Hepatocyte (in vitro differentiated cells): ENCODE measurements around the gene DNAJC30. TPM values are rescaled to one million over a fixed set of nuclear protein-coding genes. Genes with fewer than 3 reads are reported as not detected.

Experiments used
- DNase-seq: peaks from one replicate; pipeline ENCODE4 v3.0.0-alpha.2; 2016; ENCODE audit warnings: low spot score
- H2AFZ ChIP-seq: fragments of 200-600 bp; sonication (generic); 2 replicates; pipeline ENCODE4 v1.6.0; 2016; ENCODE audit warnings: antibody characterized with exemption, mild to moderate bottlenecking
- H3K27ac ChIP-seq: fragments of 200-600 bp; sonication (generic); 2 replicates; pipeline ENCODE4 v1.5.1; 2016; ENCODE audit warnings: mild to moderate bottlenecking
- H3K27me3 ChIP-seq: fragments of 200-600 bp; sonication (generic); 2 replicates; pipeline ENCODE4 v1.6.1; 2016
- H3K36me3 ChIP-seq: fragments of 200-600 bp; sonication (generic); replicated peaks from 2 replicates; pipeline ENCODE4 v1.5.1; 2016; ENCODE audit warnings: low read depth; ENCODE audit not compliant: insufficient read depth
- H3K4me1 ChIP-seq: fragments of 200-600 bp; sonication (generic); 2 replicates; pipeline ENCODE4 v1.5.1; 2016; ENCODE audit warnings: mild to moderate bottlenecking, moderate library complexity; ENCODE audit not compliant: insufficient read depth
- H3K4me2 ChIP-seq: fragments of 200-600 bp; sonication (generic); 2 replicates; pipeline ENCODE4 v1.6.0; 2016
- H3K4me3 ChIP-seq: fragments of 200-600 bp; sonication (generic); 2 replicates; pipeline ENCODE4 v1.5.1; 2016; ENCODE audit warnings: mild to moderate bottlenecking
- H3K79me2 ChIP-seq: fragments of 200-600 bp; sonication (generic); 2 replicates; pipeline ENCODE4 v1.6.0; 2017; ENCODE audit warnings: mild to moderate bottlenecking
- H3K9me2 ChIP-seq: fragments of 200-600 bp; sonication (generic); replicated peaks from 2 replicates; pipeline ENCODE4 v1.6.0; 2017; ENCODE audit warnings: mild to moderate bottlenecking; ENCODE audit not compliant: insufficient read depth
- H3K9me3 ChIP-seq: fragments of 200-600 bp; sonication (generic); 2 replicates; pipeline ENCODE4 v1.5.1; 2016; ENCODE audit warnings: low read depth, mild to moderate bottlenecking
- H4K20me1 ChIP-seq: fragments of 200-600 bp; sonication (generic); 2 replicates; pipeline ENCODE4 v1.6.0; 2016; ENCODE audit warnings: mild to moderate bottlenecking; ENCODE audit not compliant: insufficient read depth, poor library complexity, severe bottlenecking
- CTCF ChIP-seq: fragments of 200-600 bp; sonication (generic); IDR thresholded peaks from 2 replicates; pipeline ENCODE4 v1.5.1; 2016; ENCODE audit warnings: antibody characterized with exemption, mild to moderate bottlenecking; ENCODE audit not compliant: poor library complexity
- EZH2 ChIP-seq: fragments of 200-600 bp; sonication (generic); IDR thresholded peaks from 2 replicates; pipeline ENCODE4 v1.6.1; 2016; ENCODE audit warnings: antibody characterized with exemption, mild to moderate bottlenecking, borderline replicate concordance
- EZH2phosphoT487 ChIP-seq: fragments of 200-600 bp; sonication (generic); IDR thresholded peaks from one replicate; pipeline ENCODE4 v1.6.1; 2018; ENCODE audit warnings: antibody characterized with exemption, mild to moderate bottlenecking, low read depth, moderate library complexity; ENCODE audit not compliant: unreplicated experiment, severe bottlenecking
- WGBS: methylation state at CpG from one replicate; pipeline ENCODE4 v1.1.6; 2016; ENCODE audit warnings: low lambda C conversion rate; ENCODE audit errors: missing lambda C conversion rate; 5-methylcytosine and 5-hydroxymethylcytosine counted together
- polyA plus RNA-seq: library from polyadenylated mRNA; unstranded; fragments of >200 nt; fragmentation: Nextera tagmentation; extraction: Ambion mirVana; gene quantifications from 2 replicates; pipeline ENCODE4 v1.2.1, GENCODE V29; 2016
- total RNA-seq: library from RNA; depleted of rRNA; stranded (reverse); fragments of >200 nt; gene quantifications from 2 replicates; pipeline ENCODE4 v1.2.3, GENCODE V29; 2014

The DNAJC30 gene
- total and polyA plus RNA-seq, 2 experiments from 2014 or later: 3.0 to 13.9 TPM

- no peak overlapping the region for H3K27ac ChIP-seq
- no peaks in the 10 kb centered on the region for H3K36me3 ChIP-seq
- H3K4me3 ChIP-seq: no peak overlapping the region
- no peaks in the 10 kb centered on the region for H3K9me3 ChIP-seq
- no peaks in the 10 kb centered on the region for H3K9me2 ChIP-seq
- peaks cover 59% of the 10 kb centered on the region for H3K79me2 ChIP-seq
- no peak overlapping the region for H3K4me2 ChIP-seq
- no peak overlapping the region for H2AFZ ChIP-seq
- TF ChIP-seq CTCF (no peak), EZH2phosphoT487 (no peak)
- no peak for DNase-seq
- H3K4me1 ChIP-seq: peaks cover 17% of the 10 kb centered on the region
- WGBS: 96% methylated on average over 18 of the region's 18 CpGs
- peaks cover 5% of the 10 kb centered on the region for H4K20me1 ChIP-seq
- H3K27me3 ChIP-seq: no peaks in the 10 kb centered on the region
These were observed 2.1 kb upstream of the DNAJC30 start for GRCh38 chr7:73685311-73685710.

DNA sequence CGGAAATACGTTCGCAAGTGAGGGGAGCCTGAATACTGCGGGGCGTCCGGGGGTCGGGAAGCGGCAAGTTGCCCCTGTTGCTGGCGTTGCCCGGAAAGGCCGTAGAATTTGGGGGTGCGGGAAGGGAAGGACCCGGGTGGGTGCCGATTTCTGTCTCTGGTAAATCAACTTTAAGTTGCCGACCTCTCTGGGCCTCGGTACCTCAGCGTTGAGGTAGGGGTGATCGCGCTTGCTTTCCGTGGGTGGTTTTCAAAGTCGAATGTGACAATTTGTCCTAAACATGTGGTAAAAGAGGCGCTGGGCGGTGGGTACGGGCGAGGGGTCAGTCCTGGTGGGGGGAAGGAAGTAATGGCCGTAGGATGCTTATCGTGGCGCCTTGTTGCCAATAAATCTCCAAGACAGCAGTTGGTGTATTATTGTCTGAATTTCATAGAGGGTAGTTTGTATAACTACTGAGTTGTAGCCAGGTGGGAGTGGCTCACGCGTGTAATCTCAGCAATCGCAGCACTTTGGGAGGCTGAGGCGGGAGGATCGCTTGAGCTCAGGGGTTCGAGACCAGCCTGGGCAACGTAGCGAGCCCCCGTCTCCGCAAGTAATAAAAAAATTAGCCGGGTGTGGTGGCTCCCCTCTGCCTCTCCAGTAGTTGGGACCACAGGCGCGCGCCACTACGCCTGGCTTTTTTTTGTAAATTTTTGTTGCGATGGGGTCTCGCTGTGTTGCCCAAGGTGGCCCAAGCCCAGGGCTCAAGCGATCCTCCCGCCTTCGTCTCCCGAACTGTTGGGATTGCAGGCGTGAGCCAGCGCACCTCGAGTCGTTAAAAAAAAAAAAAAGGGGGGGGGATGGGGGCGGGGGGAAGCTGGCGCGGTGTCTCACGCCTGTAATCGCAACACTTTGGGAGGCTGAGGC, 788 bp upstream of the DNAJC30 start:
- DNase-seq: peak; percentile 16
- no peaks in the 10 kb centered on the region for H3K27me3 ChIP-seq
- H4K20me1 ChIP-seq: peaks cover 5% of the 10 kb centered on the region
- no peaks in the 10 kb centered on the region for H3K9me3 ChIP-seq
- H2AFZ ChIP-seq: peak overlapping the region; percentile 91
- WGBS: 31% methylated on average over 53 of the region's 58 CpGs
- peaks cover 17% of the 10 kb centered on the region for H3K4me1 ChIP-seq
- peak overlapping the region; percentile 92 for H3K4me2 ChIP-seq
- peak overlapping the region; percentile 82 for H3K4me3 ChIP-seq
- no peak for TF ChIP-seq EZH2phosphoT487
- TF ChIP-seq EZH2: no peak
- TF ChIP-seq CTCF: no peak
- H3K9me2 ChIP-seq: no peaks in the 10 kb centered on the region
- peaks cover 69% of the 10 kb centered on the region for H3K79me2 ChIP-seq
- H3K27ac ChIP-seq: peak overlapping the region; percentile 80
- H3K36me3 ChIP-seq: no peaks in the 10 kb centered on the region

DNA sequence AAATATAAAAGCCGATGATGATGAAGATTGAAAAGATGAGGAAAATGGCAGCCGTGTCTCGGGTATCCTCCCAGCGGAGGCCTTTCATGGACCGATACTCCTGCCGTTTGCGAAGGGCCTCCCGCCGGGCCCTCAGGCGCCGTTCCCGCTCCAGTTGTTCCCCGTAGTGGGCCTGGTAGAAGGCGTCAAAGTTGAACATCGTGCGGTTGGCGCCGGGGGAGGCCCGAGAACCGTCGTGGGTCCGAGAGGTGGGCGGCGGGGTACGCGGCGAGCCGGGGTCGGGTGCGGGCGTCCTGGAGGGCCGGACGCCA, 553 bp downstream of the DNAJC30 start:
- 1% methylated on average over 33 of the region's 33 CpGs for WGBS
- no peaks in the 10 kb centered on the region for H3K9me3 ChIP-seq
- H3K36me3 ChIP-seq: no peaks in the 10 kb centered on the region
- H3K27me3 ChIP-seq: no peaks in the 10 kb centered on the region
- TF ChIP-seq CTCF: no peak
- peaks cover 17% of the 10 kb centered on the region for H3K4me1 ChIP-seq
- H2AFZ ChIP-seq: peak overlapping the region; percentile 91
- peak overlapping the region; percentile 93 for H3K27ac ChIP-seq
- H3K79me2 ChIP-seq: peaks cover 69% of the 10 kb centered on the region
- H3K4me2 ChIP-seq: peak overlapping the region; percentile 97
- H3K9me2 ChIP-seq: no peaks in the 10 kb centered on the region
- peak overlapping the region; percentile 82 for H3K4me3 ChIP-seq
- no peak for DNase-seq
- H4K20me1 ChIP-seq: peaks cover 5% of the 10 kb centered on the region
